GM18507 (cell line): Measurements from ENCODE around the gene EVI2A.

Source experiments
- DNase-seq: peaks from one replicate; pipeline ENCODE4 v3.0.0; 2011; ENCODE audit warnings: low read depth; ENCODE audit not compliant: insufficient read length; ENCODE audit errors: extremely low spot score
- FAIRE-seq: peaks from 2 replicates; lab custom pipeline; 2011; peaks lifted over from hg19 to GRCh38; lab: Jason Lieb, UNC

The EVI2A gene

DNA sequence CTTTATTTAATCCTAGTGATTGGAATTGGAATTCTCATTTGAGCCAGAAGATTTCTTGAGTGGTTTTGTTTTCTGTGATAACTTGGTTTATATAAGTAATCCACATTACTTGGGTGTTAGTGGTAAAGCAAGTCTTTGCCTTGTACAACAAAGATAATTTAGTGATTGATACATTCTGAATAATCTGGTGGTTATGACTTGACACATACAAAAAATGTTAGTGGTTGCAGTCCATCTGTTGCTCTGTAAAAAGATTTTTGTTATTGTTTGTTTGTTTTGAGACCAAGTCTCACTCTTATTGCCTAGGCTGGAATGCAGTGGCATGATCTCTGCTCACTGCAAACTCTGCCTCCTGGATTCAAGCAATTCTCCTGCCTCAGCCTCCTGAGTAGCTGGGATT is 37.6 kb downstream of the EVI2A start:
- no peak for FAIRE-seq
- no peak for DNase-seq

DNA sequence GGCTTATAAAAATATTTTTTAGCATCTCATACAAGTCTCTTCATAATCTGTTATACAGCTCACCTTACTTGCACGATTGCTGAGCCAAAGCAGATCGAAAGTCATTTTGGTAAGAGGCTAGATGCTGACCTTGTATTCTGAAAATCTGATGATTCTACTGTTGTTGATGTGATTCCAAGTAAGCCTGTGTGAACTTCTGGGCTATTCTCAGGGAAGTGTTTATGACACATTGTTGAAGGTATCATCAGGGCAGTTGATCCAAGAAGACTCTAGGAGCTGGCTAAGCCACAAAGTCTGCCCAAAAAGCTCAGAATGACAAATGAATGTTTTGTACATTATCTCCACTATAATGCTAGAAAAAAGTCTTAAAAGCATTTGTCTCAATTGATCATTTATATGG is 40.4 kb downstream of the EVI2A start:
- FAIRE-seq (no peak), DNase-seq (no peak)

DNA sequence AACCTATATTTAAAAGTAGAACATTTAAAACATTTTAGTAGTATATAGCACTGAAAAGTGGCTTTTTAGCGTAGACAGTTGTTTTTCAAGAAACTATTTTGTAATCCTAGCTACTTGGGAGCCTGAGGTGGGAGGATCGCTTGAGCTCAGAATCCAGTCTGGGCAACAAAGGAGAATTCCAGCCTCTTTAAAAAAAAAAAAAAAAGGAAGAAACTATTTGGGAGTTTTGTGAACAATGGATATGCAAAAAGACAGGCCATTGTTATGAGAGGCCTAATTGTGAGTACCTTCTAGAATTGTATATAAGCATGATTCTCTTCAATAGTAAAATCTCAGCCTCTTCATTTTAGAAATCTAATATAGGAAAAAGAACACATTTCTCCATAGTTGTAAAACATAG is 42.0 kb downstream of the EVI2A start:
- FAIRE-seq (no peak), DNase-seq (no peak)

DNA sequence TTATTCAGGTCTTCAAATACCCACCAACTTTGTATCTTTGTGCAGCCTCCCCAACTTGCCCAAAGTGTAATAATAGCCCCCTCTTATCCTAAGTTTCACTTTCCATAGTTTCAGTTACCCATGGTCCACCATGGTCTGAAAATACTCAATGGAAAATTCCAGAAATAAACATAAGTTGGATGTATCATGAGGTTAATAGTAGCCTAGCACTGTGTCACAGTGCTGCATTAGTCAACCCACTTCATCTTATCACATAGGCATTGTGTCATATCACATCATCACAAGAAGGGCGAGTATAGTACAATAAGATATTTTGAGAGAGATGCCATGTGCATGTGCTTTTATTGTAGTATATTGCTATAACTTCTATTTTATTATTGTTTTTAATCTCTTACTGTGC is 46.3 kb downstream of the EVI2A start:
- no peak for FAIRE-seq

DNA sequence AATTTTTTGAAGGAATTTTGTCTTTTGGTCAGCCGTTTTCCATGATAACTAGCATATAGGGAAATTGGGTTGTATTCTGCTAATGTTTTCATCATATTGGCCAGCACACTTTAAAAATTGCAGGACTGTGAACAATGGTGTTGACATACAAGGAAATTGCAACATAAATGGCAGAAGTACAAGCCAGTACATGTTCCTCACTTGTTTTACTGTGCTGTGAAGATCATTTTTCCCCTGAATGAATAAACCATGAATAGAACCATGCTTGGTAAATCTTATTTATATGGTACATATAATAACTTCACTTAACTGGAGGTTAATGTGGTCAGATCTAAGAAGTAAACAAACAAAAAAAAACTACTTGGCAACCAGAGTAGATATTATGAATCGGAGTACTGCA is 47.2 kb downstream of the EVI2A start:
- no peak for FAIRE-seq
- DNase-seq = no peak

More for the DNA sequence above, 46.3 kb downstream of the EVI2A start:
- no peak for DNase-seq

DNA sequence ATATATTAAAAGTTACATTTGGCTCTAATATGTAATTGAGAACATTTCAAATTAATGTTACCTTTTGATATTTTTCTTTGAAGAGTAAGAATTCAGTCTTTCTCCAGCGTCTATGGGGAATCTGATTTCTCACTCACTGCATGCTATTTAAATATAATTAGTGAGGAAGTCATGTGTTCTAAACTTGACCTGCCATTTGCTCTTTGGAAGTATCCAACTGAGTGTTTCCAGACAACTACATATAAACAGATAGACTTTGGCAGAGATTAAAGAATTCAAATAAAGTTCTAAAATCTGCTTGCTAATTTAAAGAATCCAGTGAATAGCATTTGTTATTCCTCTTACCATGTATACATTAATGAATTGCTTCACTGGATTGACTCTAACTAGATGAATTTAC is 47.9 kb downstream of the EVI2A start:
- no peak for FAIRE-seq
- no peak for DNase-seq

DNA sequence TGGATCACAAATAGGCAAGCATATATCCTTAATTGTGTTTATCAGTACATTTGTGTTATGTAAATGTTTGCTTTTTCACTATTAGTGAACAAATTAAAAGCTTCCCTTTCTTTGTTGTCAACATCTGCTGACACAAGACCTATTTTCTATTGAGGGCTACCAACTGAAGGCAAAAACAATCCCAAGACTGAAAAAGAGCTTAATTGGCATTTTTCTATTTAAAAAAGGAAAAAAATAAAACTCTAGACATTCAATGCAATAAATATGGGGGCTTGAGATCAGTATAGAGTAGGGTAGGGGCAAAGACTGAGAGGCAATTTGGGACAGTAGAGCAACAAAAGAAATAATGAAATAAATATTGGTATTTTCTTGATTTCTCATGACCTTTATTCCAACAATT is 48.6 kb downstream of the EVI2A start:
- no peak for DNase-seq
- FAIRE-seq = no peak

DNA sequence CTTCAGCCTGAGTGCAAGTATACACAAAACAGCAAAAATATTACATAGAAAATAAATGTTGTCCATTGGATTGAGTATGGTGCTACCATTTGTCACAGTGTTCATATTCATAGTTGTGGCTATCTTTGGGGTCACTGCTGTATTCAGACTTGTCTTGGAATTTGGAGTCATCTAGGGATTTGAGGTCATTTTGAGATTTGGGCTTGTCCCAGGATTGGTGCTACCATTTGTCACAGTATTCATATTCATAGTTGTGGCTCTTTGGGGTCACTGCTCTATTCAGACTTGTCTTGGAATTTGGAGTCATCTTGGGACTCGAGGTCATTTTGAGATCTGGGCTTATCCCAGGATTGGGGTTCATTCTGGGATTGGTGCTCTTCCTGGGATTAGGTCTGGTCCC is 49.2 kb downstream of the EVI2A start:
- FAIRE-seq = no peak
- no peak for DNase-seq

DNA sequence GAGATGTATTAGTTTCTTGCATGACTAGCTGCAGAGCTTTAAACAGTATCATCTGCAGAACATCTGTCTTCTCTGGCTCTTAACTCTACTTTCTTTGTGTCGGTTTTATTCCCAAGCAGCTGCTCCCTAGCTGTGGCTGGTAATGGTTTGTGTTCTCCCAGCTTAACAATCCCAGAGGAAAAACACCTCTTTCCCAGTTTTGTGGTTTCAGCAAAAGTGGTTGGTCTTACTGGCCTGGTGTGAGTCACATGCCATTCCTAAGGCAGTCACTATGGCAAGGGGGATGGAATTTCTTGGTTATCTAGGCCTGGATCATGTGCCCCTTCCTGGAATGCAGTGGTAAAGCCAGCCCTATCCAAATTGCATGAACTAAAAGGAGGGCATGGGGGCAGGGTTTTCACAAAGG is 51.8 kb downstream of the EVI2A start:
- FAIRE-seq = no peak

DNA sequence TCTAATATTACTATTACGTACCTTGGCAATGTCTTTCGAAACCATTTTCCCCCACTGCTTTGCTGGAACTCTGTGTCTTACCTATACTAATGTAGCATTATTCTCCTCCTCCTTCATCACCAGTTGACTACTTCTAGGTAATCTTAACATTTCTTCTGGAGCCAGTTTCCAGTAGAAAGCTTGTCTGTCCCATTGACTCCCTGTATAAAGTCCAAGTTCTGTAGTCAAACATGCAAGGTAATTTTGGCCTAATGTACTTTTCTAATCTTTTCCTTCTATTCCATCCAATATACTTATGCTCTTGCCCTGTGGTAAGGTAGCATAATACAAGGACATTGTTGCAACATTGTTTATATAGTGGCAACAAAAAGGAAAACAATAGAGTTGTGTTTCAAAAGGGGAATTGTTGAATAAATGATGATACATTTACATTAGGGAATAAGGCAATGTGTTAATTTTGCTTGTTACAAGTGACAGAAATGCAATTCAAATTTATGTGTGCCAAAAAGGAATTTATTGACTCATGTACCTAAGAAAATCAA is 52.3 kb downstream of the EVI2A start:
- FAIRE-seq = no peak
- DNase-seq = no peak

More for the DNA sequence above, 51.8 kb downstream of the EVI2A start:
- DNase-seq = no peak
